HG03066 (cell line): ENCODE measurements around the gene COA7.
"Not testable (repeated sequence)": the region's sequence is repeated elsewhere in the genome, so short reads cannot be mapped to it uniquely, and the experiment has no call there.

Experiments used
- ATAC-seq: cut with Tn5 transposase; IDR thresholded peaks from one replicate; pipeline ENCODE4 v1.9.1; 2021; ENCODE audit warnings: low read depth; ENCODE audit not compliant: unreplicated experiment

Gene COA7

DNA sequence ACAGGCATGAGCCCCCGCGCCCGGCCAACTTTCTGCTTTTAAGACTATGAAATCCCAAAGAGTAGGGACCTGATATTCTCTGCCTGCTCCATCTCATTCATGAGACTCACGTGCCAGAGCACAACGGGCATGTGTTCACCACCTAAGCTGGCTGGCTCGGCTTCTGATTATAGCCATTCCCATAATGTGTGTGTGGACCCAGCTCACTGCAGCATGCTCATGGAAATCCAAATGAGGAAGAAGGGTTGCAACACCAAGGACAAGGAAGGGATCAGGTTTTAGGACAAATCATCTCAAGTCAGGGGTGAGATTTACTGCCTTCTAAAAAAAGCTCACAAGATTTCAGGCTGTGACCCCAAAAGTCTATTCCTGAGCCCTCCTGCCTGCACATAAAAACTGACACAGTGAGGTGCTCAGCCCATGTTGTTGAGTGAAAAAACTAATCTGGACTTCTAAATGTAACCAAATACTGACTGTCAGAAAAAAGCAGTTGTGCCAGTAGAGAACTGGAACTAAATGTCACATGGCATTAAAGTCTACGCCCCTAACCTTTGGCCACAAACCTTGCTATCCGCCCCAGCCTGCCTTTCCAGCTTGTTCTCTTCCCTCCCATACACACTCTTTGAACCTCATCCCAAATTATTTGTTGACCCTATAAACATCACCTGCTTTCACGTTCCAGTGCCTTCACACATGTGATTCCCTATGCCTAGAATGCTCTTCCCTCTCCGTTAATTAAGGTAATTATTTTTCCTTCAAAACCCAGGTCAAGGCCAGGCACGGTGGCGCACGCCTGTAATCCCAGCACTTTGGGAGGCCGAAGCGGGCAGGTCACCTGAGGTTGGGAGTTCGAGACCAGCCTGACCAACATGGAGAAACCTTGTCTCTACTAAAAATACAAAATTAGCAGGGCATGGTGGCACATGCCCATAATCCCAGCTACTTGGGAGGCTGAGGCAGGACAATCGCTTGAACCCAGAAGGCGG is 9.1 kb upstream of the COA7 start:
- no peak for ATAC-seq

DNA sequence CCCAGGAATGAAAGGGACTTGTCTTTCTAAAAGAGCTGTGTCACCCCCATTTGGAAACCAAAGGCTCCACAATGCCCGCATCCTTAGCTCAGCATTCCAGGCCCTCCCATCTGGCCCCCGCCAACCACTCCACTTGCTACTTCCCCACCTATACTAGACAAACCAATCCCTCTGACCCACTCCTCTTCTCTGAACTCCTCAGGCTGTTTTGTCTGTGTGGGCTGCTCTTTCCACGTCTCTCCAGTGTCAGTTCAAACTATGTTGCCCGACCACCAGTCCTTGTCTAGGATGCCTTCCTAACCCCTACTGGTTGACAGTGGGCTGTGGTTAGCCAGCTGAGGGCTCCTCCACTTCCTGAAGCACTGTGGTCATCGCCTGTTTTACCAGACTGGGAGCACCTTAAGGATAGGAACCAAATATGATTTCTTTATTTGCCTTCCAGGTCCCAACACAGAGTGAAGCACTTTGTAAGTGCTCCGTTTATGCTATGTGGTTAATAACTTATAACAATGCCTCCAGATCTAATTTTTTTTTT is 8.1 kb upstream of the COA7 start:
- ATAC-seq, result no peak

DNA sequence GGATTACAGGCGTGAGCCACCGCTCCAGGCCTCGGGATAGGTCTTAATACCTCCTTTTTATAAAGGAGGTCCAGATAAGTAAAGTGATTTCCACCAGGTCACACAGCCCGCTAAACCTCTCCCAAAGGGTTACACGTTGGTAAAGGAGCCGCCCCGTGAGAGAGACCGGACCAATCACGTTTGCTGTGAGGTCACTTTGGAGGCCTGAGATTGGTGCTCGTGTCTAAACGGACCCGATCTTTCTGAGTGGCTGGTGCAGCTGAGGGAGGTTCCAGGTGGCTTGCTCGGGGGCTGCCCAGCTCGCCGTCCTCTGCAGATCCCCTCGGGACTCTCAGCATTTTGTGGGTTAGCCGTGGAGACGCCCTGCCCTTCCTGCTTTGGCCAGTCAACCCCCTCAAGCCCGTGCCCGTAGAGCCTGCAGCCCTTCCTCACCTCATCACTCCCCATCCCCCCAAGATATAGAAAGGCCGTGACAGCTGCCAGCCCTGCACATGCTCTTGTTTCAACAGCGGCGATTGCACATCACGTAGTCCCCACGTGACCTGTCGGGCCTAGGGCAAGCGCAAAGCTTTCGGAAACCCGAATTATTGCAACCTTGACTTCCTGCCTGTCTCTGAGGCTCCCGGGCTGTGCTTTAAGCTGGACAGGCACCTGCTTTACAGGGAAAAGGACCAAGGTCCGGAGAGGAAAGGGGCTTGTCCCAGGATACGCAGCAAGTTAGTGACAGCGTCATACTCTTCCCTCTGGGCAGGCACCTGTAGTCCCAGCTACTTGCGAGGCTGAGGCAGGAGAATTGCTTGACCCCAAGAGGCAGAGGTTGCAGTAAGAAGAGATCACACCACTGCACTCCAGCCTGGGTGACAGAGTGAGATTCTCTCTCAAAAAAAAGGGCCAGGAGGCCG is 5.0 kb upstream of the COA7 start:
- ATAC-seq, result peak; percentile 89

DNA sequence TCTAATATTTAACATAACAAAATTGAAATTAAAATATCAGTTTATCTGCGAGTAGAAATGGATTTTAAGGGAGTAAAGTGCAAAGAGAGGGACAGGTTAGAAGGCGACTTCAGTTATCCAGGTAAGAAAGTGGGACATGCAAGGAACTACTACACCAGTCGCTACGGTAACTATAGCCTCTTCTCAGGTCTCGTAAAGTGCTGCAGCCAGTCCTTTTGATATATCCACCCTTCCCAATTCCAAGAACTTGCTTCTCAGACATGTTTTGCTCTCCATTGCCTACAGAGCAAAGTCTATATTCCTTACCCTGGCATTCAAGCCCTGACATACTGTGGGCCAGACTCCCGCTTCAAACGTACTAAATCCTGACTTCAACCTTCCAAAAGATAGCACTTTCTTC is 2.5 kb downstream of the COA7 start:
- no peak for ATAC-seq

DNA sequence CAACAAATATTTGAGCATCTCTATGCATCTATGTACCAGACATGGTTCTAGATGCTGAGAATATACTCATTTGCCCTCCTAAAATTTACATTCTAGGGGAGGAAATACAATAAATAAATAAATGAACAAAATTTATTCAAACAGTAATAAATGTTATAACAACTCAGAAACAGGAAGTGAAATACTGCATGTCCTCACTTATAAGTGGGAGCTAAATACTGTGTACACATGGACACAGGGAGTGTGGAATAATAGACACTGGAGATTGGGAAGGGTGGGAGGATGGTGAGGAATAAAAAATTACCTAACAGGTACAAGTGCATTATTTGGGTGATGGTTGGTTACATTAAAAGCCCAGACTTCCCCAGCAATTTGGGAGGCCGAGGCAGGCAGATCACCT is 4.3 kb downstream of the COA7 start:
- ATAC-seq, result no peak

DNA sequence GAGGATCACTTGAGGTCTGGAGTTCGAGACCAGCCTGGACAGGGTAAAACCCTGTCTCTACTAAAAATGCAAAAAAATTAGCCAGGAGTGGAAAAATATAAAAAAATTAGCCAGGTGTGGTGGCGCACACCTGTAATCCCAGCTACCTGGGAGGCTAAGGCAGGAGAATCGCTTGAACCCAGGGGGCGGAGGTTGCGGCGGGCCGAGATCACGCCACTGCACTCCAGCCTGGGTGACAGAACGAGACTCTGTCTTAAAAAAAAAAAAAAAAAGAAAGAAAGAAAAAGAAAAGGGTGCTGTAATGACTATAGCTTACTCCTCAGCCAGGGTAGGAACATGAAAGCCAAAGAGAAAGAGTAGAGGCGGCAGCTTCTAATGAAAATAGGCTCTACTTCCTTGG is 4.8 kb downstream of the COA7 start:
- not testable (repeated sequence) for ATAC-seq

DNA sequence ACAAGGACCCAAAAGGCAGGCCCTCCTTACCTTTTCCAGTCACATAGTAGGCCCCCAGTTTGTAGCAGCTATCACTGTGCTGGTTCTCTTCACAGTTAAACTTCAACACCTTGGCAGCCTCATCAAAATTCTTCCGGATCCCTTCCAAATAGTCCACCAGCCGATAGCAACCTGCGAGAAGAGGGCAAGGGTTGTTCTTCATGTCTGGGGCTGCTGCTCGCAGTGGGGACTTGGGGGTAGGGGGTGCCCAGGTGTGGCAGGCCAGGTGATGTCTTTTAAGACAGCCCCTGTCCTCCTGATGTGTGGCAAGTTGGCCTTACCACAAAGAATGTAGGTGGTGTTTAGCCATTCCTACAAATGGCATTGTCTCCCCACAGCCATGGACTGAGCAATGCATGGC is 5.5 kb downstream of the COA7 start:
- ATAC-seq, result no peak

DNA sequence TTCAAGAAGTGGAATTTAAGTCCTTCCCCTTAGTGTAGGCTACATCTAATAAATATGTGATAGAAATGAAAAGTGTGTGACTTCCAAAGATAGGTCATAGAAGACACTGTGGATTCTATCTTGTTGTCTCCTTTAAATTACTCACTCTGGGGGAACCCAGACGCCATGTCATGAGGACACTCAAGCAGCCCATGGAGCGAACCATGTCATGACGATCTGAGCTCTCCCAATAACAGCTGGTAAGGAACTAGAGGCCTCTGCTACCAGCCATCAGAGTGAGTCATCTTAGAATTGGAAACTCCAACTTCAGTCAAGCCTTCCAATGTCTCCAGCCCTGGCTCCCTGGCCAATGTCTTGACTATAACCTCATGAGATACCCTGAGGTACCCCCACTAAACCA is 6.3 kb downstream of the COA7 start:
- no peak for ATAC-seq

DNA sequence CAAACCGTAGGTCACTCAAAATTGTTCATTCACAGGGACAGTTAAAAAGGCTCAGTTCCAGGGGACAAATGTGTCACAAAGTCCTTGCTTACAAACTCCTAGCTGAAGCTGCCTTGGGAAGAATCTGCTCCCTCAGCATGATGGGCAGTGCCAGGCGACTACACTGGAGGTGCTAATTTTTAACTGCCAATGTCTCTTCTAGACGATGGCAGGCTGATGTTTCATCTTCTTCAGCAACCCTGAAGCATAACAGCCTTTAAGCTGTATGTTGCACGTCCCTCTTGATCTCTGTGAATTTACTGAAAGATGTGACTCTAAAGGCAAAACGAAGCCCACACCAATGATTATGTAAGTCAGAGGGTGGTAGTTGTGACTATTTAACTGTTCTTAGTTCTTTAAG is 11.3 kb downstream of the COA7 start:
- no peak for ATAC-seq

DNA sequence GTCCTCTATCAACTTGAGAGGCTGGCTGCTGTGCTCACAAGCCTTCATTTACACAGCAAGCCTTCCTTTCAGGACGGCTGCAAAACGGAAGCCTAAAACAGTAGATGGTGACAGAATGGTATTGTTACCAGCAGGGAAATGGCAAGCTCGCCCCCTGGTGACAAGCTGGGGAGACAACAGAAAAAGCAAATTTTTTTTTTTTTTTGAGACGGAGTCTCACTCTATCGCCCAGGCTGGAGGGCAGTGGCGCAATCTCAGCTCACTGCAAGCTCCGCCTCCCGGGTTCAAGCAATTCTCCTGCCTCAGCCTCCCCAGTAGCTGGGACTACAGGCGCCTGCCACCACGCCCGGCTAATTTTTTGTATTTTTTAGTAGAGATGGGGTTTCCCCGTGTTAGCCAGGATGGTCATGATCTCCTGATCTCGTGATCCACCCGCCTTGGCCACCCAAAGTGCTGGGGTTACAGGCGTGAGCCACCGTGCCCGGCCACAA is 11.8 kb downstream of the COA7 start:
- peak; percentile 68 for ATAC-seq

DNA sequence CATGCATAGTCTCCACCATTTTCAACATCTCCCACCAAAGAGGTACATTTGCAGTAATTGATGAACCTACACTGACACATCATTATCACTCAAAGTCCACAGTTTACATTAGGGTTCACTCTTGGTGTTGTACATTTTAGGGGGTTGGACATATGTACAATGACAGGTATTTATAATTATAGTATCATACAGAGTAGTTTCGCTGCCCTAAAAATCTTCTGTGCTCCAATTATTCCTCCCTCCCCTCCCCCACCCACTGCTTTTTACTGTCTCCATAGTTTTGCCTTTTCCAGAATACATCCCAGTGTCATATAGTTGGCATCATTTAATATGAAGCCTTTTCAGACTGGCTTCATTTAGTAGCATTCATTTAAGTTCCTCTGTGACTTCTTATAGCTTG is 13.6 kb downstream of the COA7 start:
- no peak for ATAC-seq

DNA sequence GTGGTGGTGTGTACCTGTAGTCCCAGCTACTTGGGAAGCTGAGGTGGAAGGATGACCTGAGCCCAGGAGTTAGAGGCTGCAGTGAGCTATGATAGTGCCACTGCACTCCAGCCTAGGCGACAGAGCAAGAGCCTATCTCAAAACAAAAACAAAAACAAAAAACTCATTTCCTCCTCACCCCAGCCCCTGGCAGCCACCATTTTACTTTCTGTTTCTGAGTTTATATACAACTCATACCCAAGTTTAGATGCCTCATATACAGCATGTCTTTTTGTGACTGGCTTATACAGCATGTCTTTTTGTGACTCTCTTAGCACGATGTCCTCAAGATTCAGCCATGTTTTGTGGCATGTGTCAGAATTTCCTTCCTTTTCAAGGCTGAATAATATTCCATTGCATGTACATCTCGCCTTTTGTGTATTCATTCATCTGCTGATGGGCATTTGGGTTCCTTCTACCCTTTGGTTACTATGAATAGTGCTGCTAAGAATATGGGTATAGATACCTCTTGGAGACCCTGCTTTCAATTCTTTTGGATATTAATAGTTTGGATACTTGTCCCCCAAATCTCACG is 14.7 kb downstream of the COA7 start:
- no peak for ATAC-seq

DNA sequence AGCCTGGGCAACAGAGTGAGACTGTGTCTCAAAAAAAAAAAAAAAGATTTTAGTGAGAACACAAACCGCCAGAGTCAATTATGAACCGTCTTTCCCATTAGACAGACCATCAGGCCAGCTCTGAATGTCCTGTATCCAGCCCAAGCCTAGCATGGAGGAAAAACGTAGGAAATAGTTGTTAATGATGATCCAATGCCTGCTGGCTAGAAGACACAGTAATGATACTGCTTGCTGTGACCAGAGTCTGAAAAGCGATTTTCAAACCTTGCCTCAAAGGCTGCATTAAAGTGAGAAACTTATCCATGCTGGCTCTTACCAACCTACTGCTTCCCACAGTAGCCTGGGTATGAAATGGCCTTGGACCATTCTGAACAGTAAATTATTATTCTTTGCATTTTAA is 17.0 kb downstream of the COA7 start:
- no peak for ATAC-seq

DNA sequence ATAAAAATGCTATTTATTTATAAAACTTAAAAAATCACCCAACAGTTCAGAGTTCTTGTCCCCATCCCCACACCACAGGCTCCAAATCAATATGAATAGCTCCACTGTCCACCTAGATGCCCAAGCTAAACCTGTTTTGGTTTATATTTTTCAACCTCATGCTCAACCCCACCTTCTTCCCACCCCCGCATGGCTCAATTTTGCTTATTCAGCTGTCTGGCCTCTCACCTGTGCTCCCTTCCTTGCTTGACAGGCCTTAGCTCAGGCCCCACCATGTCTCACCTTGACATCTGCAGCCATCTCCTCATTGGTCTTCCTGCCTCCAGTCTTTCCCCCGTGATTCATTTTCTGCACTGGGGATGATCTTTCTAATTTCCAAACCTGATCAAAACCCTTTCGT is 17.8 kb downstream of the COA7 start:
- no peak for ATAC-seq

DNA sequence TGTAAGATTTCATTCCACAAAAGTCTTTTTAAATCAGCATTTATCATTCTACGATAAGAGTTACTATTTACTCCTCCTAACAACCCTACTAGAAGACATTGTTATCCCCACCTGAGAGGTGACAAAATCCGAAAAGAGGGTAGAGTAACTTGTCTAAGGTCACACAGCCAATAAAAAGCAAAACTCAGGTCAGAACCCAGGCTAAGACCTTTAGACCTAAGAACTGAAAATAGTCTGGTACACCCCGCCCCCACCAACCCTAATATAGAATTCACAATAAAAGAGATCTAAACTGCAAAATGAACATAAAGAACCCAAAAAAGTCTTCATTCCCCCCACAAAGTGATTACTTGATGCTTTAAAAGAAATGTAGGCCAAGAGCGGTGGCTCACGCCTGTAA is 18.6 kb downstream of the COA7 start:
- no peak for ATAC-seq

DNA sequence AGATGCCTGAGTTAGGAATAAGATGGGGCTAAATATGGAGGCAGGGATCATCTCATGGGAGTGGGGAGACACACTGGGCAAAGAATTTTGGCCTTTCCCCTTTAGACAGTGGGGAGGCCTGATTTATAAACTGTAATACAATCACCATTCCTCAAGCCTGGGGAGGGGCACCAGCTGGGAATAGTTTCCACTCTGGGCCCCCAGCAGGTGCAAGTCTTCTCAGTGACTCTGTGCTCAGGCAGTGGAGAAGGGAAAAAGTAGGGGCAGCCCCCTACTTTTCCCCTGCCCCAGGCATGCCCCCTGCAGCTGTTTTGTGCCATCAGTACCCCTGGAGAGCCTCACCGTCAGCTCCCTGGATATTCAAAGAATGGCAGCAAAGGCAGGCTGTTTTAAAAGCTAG is 19.1 kb downstream of the COA7 start:
- no peak for ATAC-seq

DNA sequence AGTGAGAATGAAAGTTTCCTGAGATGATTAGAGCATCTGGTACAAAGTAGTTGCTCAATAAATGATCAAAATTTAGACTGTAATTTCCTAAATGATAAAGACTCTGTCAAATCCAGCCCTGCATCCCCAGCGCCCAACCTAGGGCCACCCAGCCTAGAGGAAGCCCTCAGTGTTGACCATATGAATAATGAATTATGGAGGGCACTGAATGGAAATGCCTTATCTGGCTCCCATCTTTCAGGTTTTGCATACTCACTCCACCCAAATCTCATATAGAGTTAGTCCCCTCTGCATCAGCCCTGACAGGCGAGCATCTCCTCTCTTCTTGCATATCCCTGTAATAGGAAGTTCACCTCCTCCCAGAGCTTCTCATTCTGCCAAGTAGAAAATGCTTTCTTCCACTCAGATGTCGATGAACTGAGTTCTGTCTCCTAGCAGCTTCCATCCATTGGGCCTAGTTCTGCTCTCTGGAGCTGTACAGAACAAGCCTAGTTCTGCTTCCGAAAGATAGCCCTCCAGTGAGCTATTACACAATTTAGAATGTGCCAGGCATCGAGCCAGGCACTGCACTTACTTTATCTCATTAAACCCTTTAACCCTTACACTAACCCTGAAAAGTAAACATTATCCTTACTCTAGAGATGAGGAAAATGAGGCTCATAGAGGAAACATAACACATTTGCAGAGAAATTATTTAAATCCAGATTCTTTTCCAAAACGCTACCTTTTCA is 20.9 kb downstream of the COA7 start:
- no peak for ATAC-seq

DNA sequence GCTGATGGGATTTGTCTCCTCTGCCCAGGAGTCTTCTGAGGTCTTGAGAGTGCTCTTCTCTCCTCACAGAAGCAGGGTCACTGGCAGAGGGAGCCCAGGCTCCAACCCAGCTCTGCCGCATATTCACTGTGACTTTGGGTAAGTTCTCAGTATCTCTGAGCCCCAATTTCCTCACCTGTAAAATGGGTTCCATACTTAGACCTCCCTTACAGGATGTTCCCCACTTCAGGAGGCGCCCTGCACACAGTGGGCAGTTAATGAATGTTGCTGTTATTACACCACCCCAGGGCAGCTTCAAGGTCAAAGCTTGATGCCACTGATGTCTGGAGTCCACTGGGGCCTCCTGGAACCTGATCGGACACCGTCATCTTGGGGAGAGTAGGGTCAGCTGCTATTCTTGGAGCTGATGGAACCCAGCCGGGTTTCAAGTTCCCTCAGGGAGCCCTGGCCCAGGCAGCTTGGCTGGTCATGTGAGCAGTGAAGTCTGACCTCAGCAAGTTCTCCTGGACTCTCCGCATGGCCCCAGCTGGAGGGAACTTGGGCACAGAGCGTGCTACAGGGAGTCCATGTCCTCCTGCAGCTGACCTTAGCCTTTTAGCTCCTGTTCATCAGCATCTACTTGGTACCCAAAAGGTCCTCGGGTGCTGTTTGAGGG is 21.8 kb downstream of the COA7 start:
- ATAC-seq, result no peak

DNA sequence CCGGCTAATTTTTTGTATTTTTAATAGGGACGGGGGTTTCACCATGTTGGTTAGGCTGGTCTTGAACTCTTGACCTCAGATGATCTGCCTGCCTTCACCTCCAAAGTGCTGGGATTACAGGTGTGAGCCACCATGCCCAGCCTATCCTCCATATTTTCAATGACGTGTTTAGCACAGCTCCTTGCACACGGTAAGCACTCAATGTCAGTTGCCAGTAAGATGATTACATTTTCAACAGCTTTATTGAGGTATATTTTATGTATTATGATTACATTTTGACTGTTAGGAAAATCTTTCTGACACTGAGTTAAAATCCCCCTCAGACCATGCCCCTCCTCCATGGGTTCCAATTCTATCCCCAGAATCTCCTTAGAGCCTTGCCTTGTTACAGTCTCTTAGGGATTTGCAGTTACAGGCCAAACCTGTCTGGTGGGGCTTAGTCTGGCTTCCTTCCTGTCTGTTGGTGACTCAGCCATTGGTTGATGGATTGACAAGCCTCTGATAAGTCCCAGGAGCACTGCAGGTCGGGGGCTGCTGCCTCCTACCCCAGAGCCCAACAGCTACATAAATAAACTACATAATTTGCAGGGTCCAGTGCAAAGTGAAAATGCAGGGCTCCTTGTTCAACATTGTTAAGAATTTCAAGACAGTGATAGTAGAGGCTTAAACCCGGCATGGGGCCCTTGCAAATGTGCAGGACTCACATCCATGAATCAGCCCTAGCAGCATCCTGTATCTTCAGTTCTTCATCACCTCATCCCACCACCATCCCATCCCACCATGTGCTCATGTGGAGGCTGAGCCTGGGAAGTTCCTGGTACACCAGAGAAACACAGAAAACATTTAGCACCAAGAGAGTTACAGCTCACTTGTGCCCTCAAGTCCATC is 23.4 kb downstream of the COA7 start:
- no peak for ATAC-seq
